ENCODE data around the gene GPC5.

- TF ChIP-seq CTCF (IDR thresholded peaks at IDR 0.05) (no peak), POLR2A (IDR thresholded peaks at IDR 0.05) (no peak)
Observed at GRCh38 chr13:92172191-92172590, 773.8 kb downstream of the GPC5 start.
